Smooth muscle cell (in vitro differentiated cells): Measurements from ENCODE around the gene DUSP5. TPM values are rescaled to one million over a fixed set of nuclear protein-coding genes. Genes with fewer than 3 reads are reported as not detected.

Experiments
- DNase-seq: peaks from one replicate; lab custom pipeline; 2025; ENCODE audit not compliant: unreplicated experiment; lab: John Stamatoyannopoulos, UW
- H2AFZ ChIP-seq: fragments of 200-600 bp; sonication (generic); 2 replicates; pipeline ENCODE4 v1.6.0; 2016; ENCODE audit warnings: antibody characterized with exemption, low read depth, mild to moderate bottlenecking
- H3F3A ChIP-seq: fragments of 200-600 bp; sonication (generic); 2 replicates; pipeline ENCODE4 v1.6.0; 2017; ENCODE audit warnings: antibody characterized with exemption, low read depth
- H3K27ac ChIP-seq: fragments of 200-600 bp; sonication (generic); 2 replicates; pipeline ENCODE4 v1.5.1; 2016; ENCODE audit warnings: low read depth, mild to moderate bottlenecking
- H3K27me3 ChIP-seq: fragments of 200-600 bp; sonication (generic); 2 replicates; pipeline ENCODE4 v1.6.1; 2016; ENCODE audit warnings: low read depth, mild to moderate bottlenecking
- H3K36me3 ChIP-seq: fragments of 200-600 bp; sonication (generic); 2 replicates; pipeline ENCODE4 v1.5.1; 2016; ENCODE audit warnings: low read depth
- H3K4me1 ChIP-seq: fragments of 200-600 bp; sonication (generic); 2 replicates; pipeline ENCODE4 v1.5.1; 2016; ENCODE audit warnings: low read depth
- H3K4me2 ChIP-seq: fragments of 200-600 bp; sonication (generic); 2 replicates; pipeline ENCODE4 v1.6.0; 2016; ENCODE audit warnings: mild to moderate bottlenecking
- H3K4me3 ChIP-seq: fragments of 200-600 bp; sonication (generic); 2 replicates; pipeline ENCODE4 v1.5.1; 2016; ENCODE audit warnings: mild to moderate bottlenecking
- H3K79me2 ChIP-seq: fragments of 200-600 bp; sonication (generic); 2 replicates; pipeline ENCODE4 v1.6.0; 2016; ENCODE audit warnings: low read depth, mild to moderate bottlenecking
- H3K9ac ChIP-seq: fragments of 200-600 bp; sonication (generic); 2 replicates; pipeline ENCODE4 v1.6.0; 2016; ENCODE audit warnings: low read depth
- H3K9me3 ChIP-seq: fragments of 200-600 bp; sonication (generic); replicated peaks from 2 replicates; pipeline ENCODE4 v1.5.1; 2016; ENCODE audit warnings: low read depth
- H4K20me1 ChIP-seq: fragments of 200-600 bp; sonication (generic); 2 replicates; pipeline ENCODE4 v1.6.0; 2016; ENCODE audit warnings: low read depth
- WGBS: methylation state at CpG from one replicate; pipeline ENCODE4 v1.1.7; 2016; ENCODE audit warnings: low lambda C conversion rate; 5-methylcytosine and 5-hydroxymethylcytosine counted together
- polyA plus RNA-seq: library from polyadenylated mRNA; unstranded; fragments of >200 nt; fragmentation: Nextera tagmentation; extraction: Ambion mirVana; gene quantifications from 2 replicates; pipeline ENCODE4 v1.2.1, GENCODE V29; 2016
- total RNA-seq: library from RNA; depleted of rRNA; stranded (reverse); fragments of >200 nt; gene quantifications from 2 replicates; pipeline ENCODE4 v1.2.3, GENCODE V29; 2014
- TF ChIP-seq, protein P1 (sequence below): fragments of 200-600 bp; sonication (generic); IDR thresholded peaks from 2 replicates; pipeline ENCODE4 v1.5.1; 2017; ENCODE audit warnings: borderline replicate concordance, mild to moderate bottlenecking, antibody characterized with exemption; ENCODE audit not compliant: insufficient read depth, poor library complexity, severe bottlenecking

The DUSP5 gene, protein sequence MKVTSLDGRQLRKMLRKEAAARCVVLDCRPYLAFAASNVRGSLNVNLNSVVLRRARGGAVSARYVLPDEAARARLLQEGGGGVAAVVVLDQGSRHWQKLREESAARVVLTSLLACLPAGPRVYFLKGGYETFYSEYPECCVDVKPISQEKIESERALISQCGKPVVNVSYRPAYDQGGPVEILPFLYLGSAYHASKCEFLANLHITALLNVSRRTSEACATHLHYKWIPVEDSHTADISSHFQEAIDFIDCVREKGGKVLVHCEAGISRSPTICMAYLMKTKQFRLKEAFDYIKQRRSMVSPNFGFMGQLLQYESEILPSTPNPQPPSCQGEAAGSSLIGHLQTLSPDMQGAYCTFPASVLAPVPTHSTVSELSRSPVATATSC
- 22.7 and 23.6 TPM in 2 replicates for total RNA-seq
- polyA plus RNA-seq = 13.6 and 22.6 TPM in 2 replicates

DNA sequence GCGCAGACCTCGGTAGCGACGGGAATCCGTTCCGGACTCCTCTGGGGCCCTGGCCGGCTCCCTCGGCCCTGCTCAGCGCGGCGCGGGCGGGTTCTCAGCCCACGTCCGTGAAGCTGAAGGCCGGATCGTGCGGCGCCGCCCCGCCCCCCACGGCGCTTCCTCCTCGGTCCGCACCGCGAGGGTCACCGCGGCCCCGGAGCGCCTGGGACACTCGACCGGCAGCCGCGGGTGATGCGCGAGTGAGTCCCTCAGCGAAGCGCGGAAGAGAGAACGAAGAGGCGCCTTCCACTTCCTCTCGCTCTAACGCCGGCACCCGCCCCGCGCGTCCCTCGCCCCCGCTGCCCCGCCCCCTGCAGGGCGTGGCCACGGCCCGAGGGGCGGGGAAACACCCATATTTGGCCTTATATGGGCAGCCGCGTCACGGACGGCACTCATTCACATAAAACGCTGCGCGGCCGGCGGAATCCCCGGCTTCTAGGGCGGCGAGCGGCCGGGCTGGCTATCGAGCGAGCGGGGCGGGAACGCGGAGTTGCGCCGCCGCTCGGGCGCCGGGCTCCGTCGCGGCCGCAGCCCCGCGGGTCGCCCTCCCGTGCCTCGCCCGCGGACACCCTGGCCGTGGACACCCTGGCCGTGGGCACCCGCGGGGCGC, at the start of gene DUSP5:
DUSP5 (plus strand) TSS at position 470 of the 649 bp plus-strand sequence. CDS start 215 bp downstream, outside the sequence.
- Histone ChIP-seq H3K79me2 (peaks cover 21% of the 10 kb centered on the region), H3K4me1 (peaks cover 40% of the 10 kb centered on the region), H3K4me2 (peak within 1 kb of the TSS; percentile 92), H4K20me1 (peaks cover 32% of the 10 kb centered on the region), H3K27me3 (no peaks in the 10 kb centered on the region), H3K9ac (peak within 1 kb of the TSS; percentile 95), H3K27ac (peak within 1 kb of the TSS; percentile 94), H2AFZ (no peak within 1 kb of the TSS), H3K9me3 (no peaks in the 10 kb centered on the region), H3K4me3 (peak within 1 kb of the TSS; percentile 86), H3F3A (peaks cover 11% of the 10 kb centered on the region), H3K36me3 (no peaks in the 10 kb centered on the region)
- DNase-seq = peak; percentile 83
- under 1% methylated on average over 70 of the region's 98 CpGs for WGBS
- TF ChIP-seq, protein P1, sequence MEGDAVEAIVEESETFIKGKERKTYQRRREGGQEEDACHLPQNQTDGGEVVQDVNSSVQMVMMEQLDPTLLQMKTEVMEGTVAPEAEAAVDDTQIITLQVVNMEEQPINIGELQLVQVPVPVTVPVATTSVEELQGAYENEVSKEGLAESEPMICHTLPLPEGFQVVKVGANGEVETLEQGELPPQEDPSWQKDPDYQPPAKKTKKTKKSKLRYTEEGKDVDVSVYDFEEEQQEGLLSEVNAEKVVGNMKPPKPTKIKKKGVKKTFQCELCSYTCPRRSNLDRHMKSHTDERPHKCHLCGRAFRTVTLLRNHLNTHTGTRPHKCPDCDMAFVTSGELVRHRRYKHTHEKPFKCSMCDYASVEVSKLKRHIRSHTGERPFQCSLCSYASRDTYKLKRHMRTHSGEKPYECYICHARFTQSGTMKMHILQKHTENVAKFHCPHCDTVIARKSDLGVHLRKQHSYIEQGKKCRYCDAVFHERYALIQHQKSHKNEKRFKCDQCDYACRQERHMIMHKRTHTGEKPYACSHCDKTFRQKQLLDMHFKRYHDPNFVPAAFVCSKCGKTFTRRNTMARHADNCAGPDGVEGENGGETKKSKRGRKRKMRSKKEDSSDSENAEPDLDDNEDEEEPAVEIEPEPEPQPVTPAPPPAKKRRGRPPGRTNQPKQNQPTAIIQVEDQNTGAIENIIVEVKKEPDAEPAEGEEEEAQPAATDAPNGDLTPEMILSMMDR = no peak

DNA sequence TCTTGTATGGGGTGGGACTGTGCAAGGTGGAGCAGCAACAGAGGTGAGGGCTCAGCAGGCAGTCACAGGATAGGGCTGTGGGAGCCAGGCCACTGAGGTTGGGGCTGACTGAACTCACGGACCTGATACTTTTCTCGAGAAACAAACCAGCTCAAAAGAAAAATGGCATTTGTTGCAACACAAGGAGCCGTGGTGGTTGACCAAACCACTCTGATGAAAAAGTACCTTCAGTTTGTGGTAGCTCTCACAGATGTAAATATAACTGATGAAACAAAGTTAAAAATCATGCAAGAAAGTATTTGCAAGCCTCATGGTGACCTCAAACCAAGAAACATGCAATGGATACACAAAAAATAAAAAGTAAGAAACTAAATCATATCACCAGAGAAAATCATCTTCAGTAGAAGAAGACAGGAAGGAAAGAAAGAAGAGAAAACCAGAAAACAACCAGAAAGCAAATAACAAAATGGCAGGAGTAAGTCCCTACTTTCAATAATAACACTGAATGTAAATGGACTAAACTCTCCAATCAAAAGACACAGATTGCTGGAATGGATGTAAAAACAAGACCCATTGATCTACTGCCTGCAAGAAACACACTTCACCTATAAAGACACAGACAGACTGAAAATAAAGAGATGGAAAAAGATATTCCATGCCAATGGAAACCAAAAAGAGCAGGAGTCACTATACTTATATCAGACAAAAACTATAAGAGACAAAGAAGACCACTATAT, 48.9 kb upstream of the DUSP5 start:
- Histone ChIP-seq H2AFZ (no peak overlapping the region), H3K27ac (no peak overlapping the region), H3K9me3 (no peaks in the 10 kb centered on the region), H3K4me3 (no peak overlapping the region), H3K4me1 (peaks cover 11% of the 10 kb centered on the region), H3K27me3 (no peaks in the 10 kb centered on the region), H3F3A (no peaks in the 10 kb centered on the region), H3K79me2 (no peaks in the 10 kb centered on the region), H3K36me3 (no peaks in the 10 kb centered on the region), H3K9ac (no peak overlapping the region), H4K20me1 (no peaks in the 10 kb centered on the region), H3K4me2 (no peak overlapping the region)
- DNase-seq = no peak
- TF ChIP-seq, protein P1 = no peak
- 88% methylated on average over 3 of the region's 3 CpGs for WGBS

DNA sequence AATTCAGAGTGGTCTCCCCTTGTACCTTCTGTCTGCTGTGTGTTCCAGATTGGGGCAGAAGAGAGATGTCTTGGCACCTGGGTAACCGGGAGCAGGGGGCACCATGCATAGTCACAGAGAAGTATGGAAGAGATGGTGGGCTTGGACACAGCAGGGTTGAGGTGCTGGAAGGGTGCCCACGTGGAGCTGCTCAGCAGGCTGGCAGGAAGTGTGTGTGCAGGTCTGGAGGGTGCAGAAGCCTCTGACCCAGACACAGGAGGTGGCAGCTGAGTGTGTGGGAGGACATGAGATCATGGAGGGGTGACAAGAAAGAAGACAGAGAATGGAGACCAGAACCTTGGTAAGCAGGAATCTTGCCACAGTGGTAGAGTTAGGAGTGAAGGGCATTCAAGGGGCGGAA, 42.3 kb upstream of the DUSP5 start:
- Histone ChIP-seq H3K27me3 (no peaks in the 10 kb centered on the region), H3K36me3 (no peaks in the 10 kb centered on the region), H2AFZ (no peak overlapping the region), H3K9me3 (no peaks in the 10 kb centered on the region), H3K4me3 (no peak overlapping the region), H4K20me1 (no peaks in the 10 kb centered on the region), H3K9ac (no peak overlapping the region), H3K27ac (no peak overlapping the region), H3K4me2 (no peak overlapping the region), H3K79me2 (no peaks in the 10 kb centered on the region), H3K4me1 (no peaks in the 10 kb centered on the region), H3F3A (no peaks in the 10 kb centered on the region)
- DNase-seq = no peak
- TF ChIP-seq, protein P1 = no peak
- 61% methylated on average over 3 of the region's 3 CpGs for WGBS
